GM12864 (cell line): ENCODE data around the gene SLC44A1.

Experiments used
- DNase-seq: peaks from one replicate; pipeline ENCODE4 v3.0.0-alpha.2; 2011; ENCODE audit warnings: low read depth
- H3K4me3 ChIP-seq: 2 replicates; pipeline ENCODE4 v1.5.1; 2011; ENCODE audit warnings: mild to moderate bottlenecking, low read depth, low read length, control low read depth
- CTCF ChIP-seq: IDR thresholded peaks from 2 replicates; pipeline ENCODE4 v1.5.1; 2011; ENCODE audit warnings: low read depth, mild to moderate bottlenecking, moderate library complexity, low read length, control low read depth, inconsistent platforms; ENCODE audit errors: missing control alignments

The SLC44A1 gene

GRCh38 chr9:105245891-105246161 lies 1.4 kb downstream of the SLC44A1 start:
- TF ChIP-seq CTCF: no peak
- peak overlapping the region; percentile 68 for H3K4me3 ChIP-seq
- no peak for DNase-seq

- DNase-seq: no peak
- no peak overlapping the region for H3K4me3 ChIP-seq
- no peak for TF ChIP-seq CTCF
Measured at GRCh38 chr9:105246656-105247173, 2.3 kb downstream of the SLC44A1 start.

GRCh38 chr9:105248691-105249090 lies 4.2 kb downstream of the SLC44A1 start:
- TF ChIP-seq CTCF: no peak
- H3K4me3 ChIP-seq: no peak overlapping the region
- DNase-seq: no peak

- DNase-seq: no peak
- no peak for TF ChIP-seq CTCF
Measured at GRCh38 chr9:105251133-105251532, 6.7 kb downstream of the SLC44A1 start.

GRCh38 chr9:105251733-105252404 lies 7.4 kb downstream of the SLC44A1 start:
- DNase-seq: no peak
- no peak overlapping the region for H3K4me3 ChIP-seq
- no peak for TF ChIP-seq CTCF

More at GRCh38 chr9:105251133-105251532, 6.7 kb downstream of the SLC44A1 start:
- no peak overlapping the region for H3K4me3 ChIP-seq

- no peak for DNase-seq
- no peak overlapping the region for H3K4me3 ChIP-seq
- no peak for TF ChIP-seq CTCF
Measured at GRCh38 chr9:105252405-105252756, 7.9 kb downstream of the SLC44A1 start.

- no peak for TF ChIP-seq CTCF
- no peak for DNase-seq
Measured at GRCh38 chr9:105254226-105254625, 9.8 kb downstream of the SLC44A1 start.

More at GRCh38 chr9:105254226-105254625, 9.8 kb downstream of the SLC44A1 start:
- H3K4me3 ChIP-seq: no peak overlapping the region
